GM18870 (cell line): ENCODE measurements around the gene EN2.

Experiments used
- ATAC-seq: cut with Tn5 transposase; IDR thresholded peaks from one replicate; pipeline ENCODE4 v1.9.1; 2021; ENCODE audit warnings: moderate library complexity; ENCODE audit not compliant: unreplicated experiment

Gene EN2

DNA sequence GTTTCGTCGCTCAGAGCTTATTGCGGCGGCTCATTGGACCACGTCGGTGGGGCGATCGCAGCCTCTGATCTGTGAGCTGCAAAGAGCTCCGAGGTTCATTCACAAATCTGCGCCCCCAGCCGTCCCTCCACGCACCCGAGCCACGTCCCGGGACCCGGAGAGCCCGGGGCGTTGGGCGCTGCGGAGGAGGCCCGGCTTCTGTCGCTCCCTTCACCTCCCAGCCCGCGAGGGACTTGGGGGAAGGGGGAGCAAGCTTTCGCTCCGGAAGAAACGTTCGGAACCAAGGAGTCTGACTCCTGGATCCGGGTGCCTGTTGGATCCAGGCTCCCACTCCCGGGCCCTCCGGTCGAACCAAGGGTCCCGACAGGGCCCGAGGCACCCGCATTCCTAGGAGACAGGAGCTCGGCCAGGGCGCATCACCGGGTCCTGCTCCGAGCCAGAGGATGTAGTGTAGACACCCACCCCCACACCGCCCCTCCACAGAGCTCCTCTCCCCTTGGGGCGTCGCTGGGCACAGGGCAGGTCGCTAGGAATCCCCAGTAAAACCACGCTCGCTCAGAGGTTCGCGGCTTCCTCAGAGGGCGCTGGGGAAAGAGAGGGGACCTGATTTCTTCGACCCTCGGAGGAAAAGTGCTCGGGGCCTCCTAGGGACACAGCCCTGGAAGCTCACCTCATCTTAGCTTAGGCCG, 7.9 kb upstream of the EN2 start:
- no peak for ATAC-seq

- no peak for ATAC-seq
These were observed 7.4 kb upstream of the EN2 start for GRCh38 chr7:155450558-155450969.

DNA sequence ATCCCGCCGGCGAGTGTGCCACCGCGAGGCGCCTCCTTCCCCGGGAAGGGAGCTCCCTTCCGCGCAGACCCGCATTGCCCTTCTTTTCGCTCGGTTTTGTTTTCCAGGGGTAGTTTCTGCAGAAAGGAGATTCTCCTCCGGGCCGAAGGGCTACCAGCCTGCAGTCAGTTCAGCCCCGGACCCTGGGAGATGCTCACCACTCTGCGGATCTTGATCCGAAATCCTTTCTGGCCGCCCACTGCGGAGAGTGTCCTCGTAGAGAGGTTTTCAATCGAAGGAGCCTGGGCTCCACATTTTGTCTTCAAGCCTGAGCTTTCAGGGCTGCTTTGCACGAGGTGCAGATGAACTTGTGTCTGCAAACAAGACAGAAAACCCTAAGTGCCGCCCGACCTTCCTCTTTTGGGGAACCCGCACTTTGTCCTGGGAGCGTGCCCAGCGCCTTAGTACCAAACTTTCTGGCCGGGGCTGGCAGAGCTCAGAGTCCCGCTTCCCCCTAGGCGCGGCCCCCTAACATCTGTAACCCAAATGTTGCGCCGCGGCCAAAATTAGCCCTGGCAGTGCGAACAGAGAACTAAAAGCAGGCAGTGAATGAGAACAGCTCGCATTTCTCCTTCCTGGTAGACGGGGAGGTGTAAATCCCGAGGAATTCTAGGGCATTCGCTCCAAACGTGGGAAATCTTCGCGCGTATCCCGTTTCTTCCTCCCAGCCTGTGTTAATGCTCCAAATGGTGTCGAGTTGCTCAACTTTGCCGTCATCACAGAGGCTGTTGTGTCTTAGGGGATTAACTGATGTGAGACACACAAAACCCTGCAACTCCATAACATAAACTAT, 6.7 kb upstream of the EN2 start:
- ATAC-seq, result no peak

GRCh38 chr7:155451840-155452239, 6.1 kb upstream of the EN2 start:
- no peak for ATAC-seq

- ATAC-seq, result no peak
These were observed 5.2 kb upstream of the EN2 start for GRCh38 chr7:155452505-155453295.

- ATAC-seq, result no peak
These were observed 4.4 kb upstream of the EN2 start for GRCh38 chr7:155453296-155454182.

DNA sequence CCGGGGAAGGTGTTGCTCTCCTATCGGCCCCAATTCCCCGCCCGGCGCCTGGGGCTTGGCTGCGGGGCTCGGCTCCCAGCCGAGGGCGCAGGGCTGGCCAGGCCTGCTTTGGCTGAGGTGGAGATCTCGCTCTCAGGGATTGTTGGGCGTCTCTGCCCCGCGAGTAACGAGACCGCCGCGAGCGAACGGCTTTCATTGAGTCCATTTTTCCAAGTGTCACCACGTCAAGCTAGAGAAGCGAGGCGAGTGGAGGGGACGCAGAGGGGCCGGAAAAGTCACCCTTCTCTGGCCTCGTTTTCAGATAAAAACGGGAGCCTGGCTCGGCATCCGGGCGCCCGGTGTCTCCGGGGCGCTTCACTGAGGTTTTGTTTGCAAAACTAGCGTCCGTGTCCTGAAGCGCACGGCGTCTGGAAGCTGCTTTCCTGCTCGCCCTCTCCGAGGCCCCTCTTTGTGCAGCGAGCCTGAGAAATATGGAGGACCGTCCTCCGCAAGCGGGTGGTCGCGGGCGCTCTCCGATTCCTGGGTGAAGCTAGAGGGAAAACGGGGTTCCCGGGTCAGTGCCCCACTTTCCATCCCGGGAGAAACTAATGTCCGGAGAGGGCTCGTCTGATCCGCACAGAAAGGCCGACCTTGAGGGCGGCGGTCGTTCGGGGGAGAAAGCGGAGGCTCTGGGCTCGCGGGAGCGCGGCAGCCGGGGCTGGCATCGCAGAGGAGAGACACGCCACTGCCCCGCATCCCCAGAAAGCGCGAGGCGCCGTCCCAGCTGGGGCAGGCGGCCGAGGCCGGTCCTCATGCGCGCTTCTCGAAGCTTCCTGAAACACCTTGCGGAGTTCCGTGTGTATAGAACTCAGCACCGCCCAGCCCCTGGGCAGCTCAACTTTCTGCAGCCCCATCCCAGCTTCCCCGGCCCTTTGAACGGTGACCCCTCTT, 3.5 kb upstream of the EN2 start:
- ATAC-seq, result no peak

- ATAC-seq, result no peak
These were observed 2.7 kb upstream of the EN2 start for GRCh38 chr7:155455132-155455693.

GRCh38 chr7:155455776-155456737, 1.9 kb upstream of the EN2 start:
- no peak for ATAC-seq

DNA sequence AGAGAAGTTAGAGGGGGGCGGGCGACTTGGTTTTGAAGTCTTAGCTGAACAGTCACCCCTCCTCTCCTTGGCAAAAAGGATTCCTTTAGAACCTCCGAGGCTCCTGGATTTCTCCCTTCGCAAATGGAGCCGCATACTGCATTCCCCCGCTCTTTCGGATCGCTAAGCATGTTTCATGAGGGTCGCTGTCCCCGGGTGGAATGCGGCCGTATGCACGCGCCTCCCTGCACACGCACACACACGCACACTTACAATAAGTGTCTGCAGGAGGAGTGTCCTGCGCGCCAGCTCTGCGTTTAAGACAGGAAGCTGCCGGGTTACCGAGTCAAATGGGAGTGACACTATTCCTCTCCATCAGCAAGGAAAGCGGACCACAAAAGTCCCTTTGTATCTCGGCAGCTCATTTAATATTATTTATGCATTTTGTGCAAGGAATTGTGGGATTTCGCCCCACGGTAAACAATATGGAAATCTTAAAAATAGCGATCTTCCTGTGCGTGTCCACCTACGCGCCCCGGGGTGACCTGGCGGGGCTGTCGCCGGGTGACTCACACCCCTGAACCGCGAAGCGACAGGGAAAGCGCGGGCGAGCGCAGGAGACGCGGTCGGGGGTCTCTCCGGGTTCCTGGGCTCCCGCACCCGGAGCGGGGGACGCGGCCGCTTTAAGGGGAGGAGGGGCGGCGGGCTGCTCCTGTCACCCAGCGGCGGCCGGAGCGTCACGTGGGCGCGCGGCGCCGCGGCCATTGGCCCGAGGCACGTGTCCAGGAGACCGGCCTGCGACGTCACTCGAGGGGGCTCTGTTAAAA, 988 bp upstream of the EN2 start:
- no peak for ATAC-seq

DNA sequence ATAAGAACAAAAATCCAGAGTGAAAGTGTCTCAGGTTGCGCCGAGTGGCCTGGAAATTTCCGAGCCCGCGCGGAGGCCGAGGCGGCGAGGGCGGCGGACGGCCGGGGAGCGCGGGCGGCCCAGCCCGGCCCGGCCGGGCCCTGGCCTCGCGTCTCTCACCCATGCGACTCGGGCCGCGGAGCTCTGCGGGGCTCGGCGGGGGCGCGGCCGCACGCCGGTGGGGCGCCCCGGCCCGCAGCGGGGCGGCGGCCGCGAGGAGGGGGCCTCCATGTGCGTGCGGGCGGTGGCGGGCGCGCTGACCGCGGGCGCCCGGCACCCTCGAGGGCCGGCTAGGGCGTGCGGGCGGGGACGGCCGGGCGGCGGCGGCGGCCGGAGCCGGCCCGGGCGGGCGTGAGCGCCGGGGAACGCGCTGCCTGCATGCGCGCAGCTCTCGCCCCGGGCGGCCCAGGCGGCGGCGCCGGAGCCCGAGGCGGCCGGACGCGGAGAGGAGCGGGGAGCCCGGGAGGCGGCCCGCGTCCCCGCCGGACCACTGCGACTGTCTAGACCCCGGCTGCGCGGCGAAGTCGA, 302 bp upstream of the EN2 start:
- ATAC-seq, result no peak

GRCh38 chr7:155458878-155459699, 1.2 kb downstream of the EN2 start:
- no peak for ATAC-seq

GRCh38 chr7:155459700-155460461, 2.0 kb downstream of the EN2 start:
- ATAC-seq, result no peak

DNA sequence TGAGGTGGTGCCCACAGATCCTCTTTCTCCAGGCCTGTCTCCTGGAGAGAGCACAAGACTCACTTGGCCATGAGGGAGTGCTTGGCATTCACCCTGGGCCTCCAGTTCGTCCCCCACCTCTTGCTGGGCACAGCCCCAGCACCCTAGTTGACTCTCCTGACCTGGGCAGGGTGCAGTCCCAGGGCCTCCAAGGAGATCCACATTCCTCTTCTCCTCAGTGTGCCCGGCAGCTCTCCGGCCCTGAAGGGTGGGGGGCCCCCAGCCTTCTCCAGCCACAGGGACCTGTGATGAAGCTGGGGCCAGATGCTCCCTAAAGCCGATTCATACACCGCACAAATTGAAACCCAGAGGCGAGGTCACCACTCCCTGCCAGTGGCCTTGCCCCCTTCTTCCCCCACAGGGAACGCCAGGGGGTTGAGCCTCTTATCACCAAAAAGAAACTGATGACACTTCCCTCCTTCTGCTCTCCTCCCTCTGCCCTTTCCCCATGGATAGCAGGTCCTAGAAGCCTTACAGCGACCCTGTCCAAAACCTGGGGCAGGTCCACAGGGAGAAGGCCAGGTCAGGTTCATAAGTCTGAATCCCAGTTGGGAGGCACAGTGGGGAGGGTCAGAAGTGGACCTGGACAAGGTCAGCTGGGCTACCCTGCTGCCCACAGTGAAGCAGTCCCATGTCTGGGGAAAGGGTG, 3.1 kb downstream of the EN2 start:
- no peak for ATAC-seq

- ATAC-seq, result no peak
These were observed 3.7 kb downstream of the EN2 start for GRCh38 chr7:155461631-155462030.
